H9 (cell line): ENCODE data around the gene VILL. TPM values are rescaled to one million over a fixed set of nuclear protein-coding genes. Genes with fewer than 3 reads are reported as not detected.

ENCODE experiments used
- DNase-seq: peaks from one replicate; pipeline ENCODE4 v3.0.0-alpha.2; 2017
- H2AFZ ChIP-seq: one replicate; pipeline ENCODE4 v1.6.1; 2013; ENCODE audit warnings: mild to moderate bottlenecking, low read length, control low read depth, moderate library complexity
- H2AK5ac ChIP-seq: 2 replicates; pipeline ENCODE4 v1.6.1; 2013; ENCODE audit warnings: low read length, control low read depth, mixed read lengths; ENCODE audit not compliant: insufficient read length
- H2BK120ac ChIP-seq: one replicate; pipeline ENCODE4 v1.6.1; 2013; ENCODE audit warnings: low read depth, mild to moderate bottlenecking, low read length, control low read depth, inconsistent platforms; ENCODE audit not compliant: poor library complexity, severe bottlenecking
- H2BK12ac ChIP-seq: 2 replicates; pipeline ENCODE4 v1.6.1; 2013; ENCODE audit warnings: low read length, control low read depth, mixed read lengths, low read depth; ENCODE audit not compliant: insufficient read length
- H2BK15ac ChIP-seq: 2 replicates; pipeline ENCODE4 v1.6.1; 2013; ENCODE audit warnings: low read depth, low read length, control low read depth
- H2BK20ac ChIP-seq: one replicate; pipeline ENCODE4 v1.6.1; 2013; ENCODE audit warnings: low read depth, mild to moderate bottlenecking, low read length, control low read depth, inconsistent platforms; ENCODE audit not compliant: poor library complexity, severe bottlenecking
- H2BK5ac ChIP-seq: 2 replicates; pipeline ENCODE4 v1.6.1; 2013; ENCODE audit warnings: low read length, control low read depth, mixed read lengths; ENCODE audit not compliant: insufficient read length
- H3K14ac ChIP-seq: 2 replicates; pipeline ENCODE4 v1.6.1; 2013; ENCODE audit warnings: low read length, control low read depth; ENCODE audit not compliant: insufficient read depth
- H3K18ac ChIP-seq: 2 replicates; pipeline ENCODE4 v1.6.1; 2013; ENCODE audit warnings: low read depth, mild to moderate bottlenecking, mixed read lengths, low read length, control low read depth; ENCODE audit not compliant: insufficient read length
- H3K23ac ChIP-seq: 2 replicates; pipeline ENCODE4 v1.6.1; 2013; ENCODE audit warnings: low read length, control low read depth, mixed read lengths, low read depth; ENCODE audit not compliant: insufficient read length
- H3K23me2 ChIP-seq: 2 replicates; pipeline ENCODE4 v1.6.1; 2013; ENCODE audit warnings: low read depth, mild to moderate bottlenecking, mixed read lengths, low read length, control low read depth; ENCODE audit not compliant: insufficient read length, poor library complexity, severe bottlenecking
- H3K27ac ChIP-seq: 2 replicates; pipeline ENCODE4 v1.5.1; 2013; ENCODE audit warnings: low read length, control low read depth, mixed read lengths, low read depth; ENCODE audit not compliant: insufficient read length
- H3K27me3 ChIP-seq: 2 replicates; pipeline ENCODE4 v1.6.1; 2013; ENCODE audit warnings: low read length, control low read depth, inconsistent platforms; ENCODE audit not compliant: insufficient read depth
- H3K4ac ChIP-seq: 2 replicates; pipeline ENCODE4 v1.6.1; 2013; ENCODE audit warnings: low read depth, mild to moderate bottlenecking, control low read depth, inconsistent platforms, low read length, moderate library complexity
- H3K4me1 ChIP-seq: 2 replicates; pipeline ENCODE4 v1.6.1; 2013; ENCODE audit warnings: low read length, control low read depth, inconsistent platforms; ENCODE audit not compliant: insufficient read depth
- H3K4me2 ChIP-seq: 2 replicates; pipeline ENCODE4 v1.6.1; 2013; ENCODE audit warnings: low read length, control low read depth, mixed read lengths; ENCODE audit not compliant: insufficient read length, insufficient read depth
- H3K56ac ChIP-seq: 2 replicates; pipeline ENCODE4 v1.6.1; 2013; ENCODE audit warnings: low read depth, mild to moderate bottlenecking, mixed read lengths, low read length, control low read depth; ENCODE audit not compliant: insufficient read length
- H3K79me1 ChIP-seq: 2 replicates; pipeline ENCODE4 v1.6.1; 2013; ENCODE audit warnings: low read depth, mild to moderate bottlenecking, moderate library complexity, low read length, control low read depth, inconsistent platforms; ENCODE audit not compliant: insufficient read depth, poor library complexity, severe bottlenecking
- H3K79me2 ChIP-seq: 2 replicates; pipeline ENCODE4 v1.6.1; 2013; ENCODE audit warnings: low read length, control low read depth, inconsistent platforms; ENCODE audit not compliant: insufficient read depth
- H3K9ac ChIP-seq: 2 replicates; pipeline ENCODE4 v1.6.1; 2013; ENCODE audit warnings: low read length, control low read depth, mixed read lengths; ENCODE audit not compliant: insufficient read length; ENCODE audit errors: extremely low read depth
- H3K9me3 ChIP-seq: one replicate; pipeline ENCODE4 v1.6.1; 2013; ENCODE audit warnings: low read depth, low read length, inconsistent platforms; ENCODE audit not compliant: control insufficient read depth
- H3T11ph ChIP-seq: one replicate; pipeline ENCODE4 v1.6.1; 2013; ENCODE audit warnings: mild to moderate bottlenecking, low read length, control low read depth, inconsistent platforms
- H4K20me1 ChIP-seq: one replicate; pipeline ENCODE4 v1.6.1; 2013; ENCODE audit not compliant: control insufficient read depth, insufficient read length, insufficient read depth
- H4K5ac ChIP-seq: 2 replicates; pipeline ENCODE4 v1.6.1; 2013; ENCODE audit warnings: low read depth, mild to moderate bottlenecking, mixed read lengths, low read length, control low read depth; ENCODE audit not compliant: insufficient read length
- H4K8ac ChIP-seq: replicated peaks from 2 replicates; pipeline ENCODE4 v1.6.1; 2013; ENCODE audit warnings: low read length, control low read depth, mixed read lengths, low read depth; ENCODE audit not compliant: insufficient read length
- H4K91ac ChIP-seq: 2 replicates; pipeline ENCODE4 v1.6.1; 2013; ENCODE audit warnings: low read depth, mild to moderate bottlenecking, moderate library complexity, mixed read lengths, low read length, control low read depth; ENCODE audit not compliant: insufficient read length
- H3K27ac Mint-ChIP-seq, 3 experiments: 2 replicates in 2 of 3; 3 replicates in 1 of 3; pipeline ENCODE4 v1.8.0; 2020 to 2021; ENCODE audit warnings: mixed read lengths in 3 of 3, mild to moderate bottlenecking in 1 of 3, moderate library complexity in 1 of 3
- H3K27me3 Mint-ChIP-seq: 2 replicates; pipeline ENCODE4 v1.8.0; 2021; ENCODE audit warnings: low read depth, mild to moderate bottlenecking, moderate library complexity, mixed read lengths
- H3K36me3 Mint-ChIP-seq, 3 experiments: 2 replicates in 2 of 3; 3 replicates in 1 of 3; pipeline ENCODE4 v1.8.0; 2020 to 2021; ENCODE audit warnings: low read depth in 3 of 3, mixed read lengths in 3 of 3; ENCODE audit not compliant: insufficient read depth in 1 of 3
- H3K4me1 Mint-ChIP-seq, 2 experiments: 2 replicates each; pipeline ENCODE4 v1.8.0; 2020; ENCODE audit warnings: mixed read lengths in 2 of 2
- H3K4me3 Mint-ChIP-seq, 2 experiments: 2 replicates in 1 of 2; 3 replicates in 1 of 2; pipeline ENCODE4 v1.8.0; 2020 to 2021; ENCODE audit warnings: mild to moderate bottlenecking in 2 of 2, mixed read lengths in 2 of 2, moderate library complexity in 1 of 2
- H3K9me3 Mint-ChIP-seq, 2 experiments: 2 replicates in 1 of 2; 3 replicates in 1 of 2; pipeline ENCODE4 v1.8.0; 2020; ENCODE audit warnings: mild to moderate bottlenecking in 2 of 2, mixed read lengths in 2 of 2, moderate library complexity in 1 of 2
- CTCF ChIP-seq: fragments of 200-600 bp; sonication (generic); conservative IDR thresholded peaks from 3 replicates; pipeline ENCODE4 v1.8.0; 2021; ENCODE audit warnings: antibody characterized with exemption, mild to moderate bottlenecking
- WGBS: extraction: QIAGEN DNeasy Blood & Tissue Kit; methylation state at CpG from one replicate; pipeline ENCODE4 v1.1.7; 2013; ENCODE audit warnings: missing lambda C conversion rate, low lambda C conversion rate, mixed read lengths; ENCODE audit not compliant: insufficient read length; ENCODE audit errors: extremely low coverage; 5-methylcytosine and 5-hydroxymethylcytosine counted together
- total RNA-seq: library from RNA; stranded (reverse); gene quantifications from 2 replicates; pipeline ENCODE4 v1.2.1, GENCODE V29; 2021

Gene VILL
- total RNA-seq, 1 experiment from 2014 or later = 3.2 TPM

- no peaks in the 10 kb centered on the region for H3K27me3 ChIP-seq
- Mint-ChIP-seq H3K36me3 (peaks cover 0 to 8% (median 5%) of the 10 kb centered on the region in 3 experiments; a peak in 3 of 7 replicates), H3K27me3 (no peaks in the 10 kb centered on the region), H3K4me3 (no peak overlapping the region), H3K4me1 (peaks cover 13 to 14% of the 10 kb centered on the region in 2 experiments), H3K27ac (no peak overlapping the region), H3K9me3 (no peaks in the 10 kb centered on the region)
- H4K5ac ChIP-seq = no peak overlapping the region
- TF ChIP-seq CTCF = no peak
- no peak overlapping the region for H2AK5ac ChIP-seq
- no peaks in the 10 kb centered on the region for H3K9me3 ChIP-seq
- no peak overlapping the region for H3K56ac ChIP-seq
- no peak overlapping the region for H3K4ac ChIP-seq
- no peak overlapping the region for H3K4me2 ChIP-seq
- no peak overlapping the region; the same call in 1 of the 2 replicates for H3K14ac ChIP-seq
- H3K23ac ChIP-seq = no peak overlapping the region
- no peak overlapping the region for H2BK15ac ChIP-seq
- no peak for DNase-seq
- no peak overlapping the region for H2BK20ac ChIP-seq
- no CpG with 5 or more reads among the region's 6 CpGs for WGBS
- H2BK120ac ChIP-seq = no peak overlapping the region
- H3K9ac ChIP-seq = no peak overlapping the region
- no peaks in the 10 kb centered on the region for H3K79me1 ChIP-seq
- H4K20me1 ChIP-seq = no peaks in the 10 kb centered on the region
- H4K91ac ChIP-seq = no peak overlapping the region
- H3K79me2 ChIP-seq = no peaks in the 10 kb centered on the region
- H2AFZ ChIP-seq = no peak overlapping the region
- H4K8ac ChIP-seq = no peak overlapping the region
- no peak overlapping the region for H2BK12ac ChIP-seq
- H3T11ph ChIP-seq = no peak overlapping the region
- no peak overlapping the region for H3K18ac ChIP-seq
- peak overlapping the region; percentile 50 for H2BK5ac ChIP-seq
- no peak overlapping the region for H3K27ac ChIP-seq
- peaks cover 3% of the 10 kb centered on the region; the same call in 1 of the 2 replicates for H3K4me1 ChIP-seq
- no peaks in the 10 kb centered on the region for H3K23me2 ChIP-seq
Measured at GRCh38 chr3:37949866-37950265, 40.7 kb upstream of the VILL start.
